ENCODE measurements around the gene ADRB1. TPM values are rescaled to one million over a fixed set of nuclear protein-coding genes. Genes with fewer than 3 reads are reported as not detected.

ADRB1 gene
- total RNA-seq, 4 donors from 2014 or later = 0.34 to 4.9 (median 2.8) TPM

DNA sequence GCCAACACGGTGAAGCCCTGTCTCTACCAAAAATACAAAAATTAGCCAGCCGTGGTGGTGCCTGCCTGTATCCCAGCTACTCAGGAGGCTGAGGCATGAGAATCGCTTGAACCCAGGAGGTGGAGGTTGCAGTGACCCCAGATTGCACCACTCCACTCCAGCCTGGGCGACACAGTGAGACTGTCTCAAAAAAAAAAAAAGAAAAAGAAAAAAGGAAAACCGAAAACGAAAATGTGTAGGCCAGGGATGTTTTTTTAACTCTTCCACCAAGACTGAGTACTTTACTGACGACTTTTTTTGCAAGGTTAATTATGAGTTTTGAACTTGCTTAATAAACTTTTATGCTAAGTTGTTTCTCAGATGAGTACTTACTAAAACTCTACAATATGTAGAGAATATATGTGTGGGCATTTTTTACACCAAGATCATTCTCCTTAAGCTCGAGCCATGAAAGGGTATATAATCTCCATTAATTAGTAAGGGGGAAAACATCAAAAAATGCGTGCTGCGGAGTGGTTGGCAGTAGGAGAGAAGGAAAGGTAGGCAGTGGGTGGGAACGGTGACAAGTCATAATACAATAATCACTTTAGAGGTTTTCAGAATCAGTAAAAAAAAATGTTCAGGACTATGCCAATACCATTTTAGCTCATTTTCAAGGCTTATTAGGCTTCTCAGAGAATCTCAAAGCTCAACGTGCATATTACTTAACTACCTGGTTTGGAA, 8.6 kb upstream of the ADRB1 start:
- TF ChIP-seq, protein P1, sequence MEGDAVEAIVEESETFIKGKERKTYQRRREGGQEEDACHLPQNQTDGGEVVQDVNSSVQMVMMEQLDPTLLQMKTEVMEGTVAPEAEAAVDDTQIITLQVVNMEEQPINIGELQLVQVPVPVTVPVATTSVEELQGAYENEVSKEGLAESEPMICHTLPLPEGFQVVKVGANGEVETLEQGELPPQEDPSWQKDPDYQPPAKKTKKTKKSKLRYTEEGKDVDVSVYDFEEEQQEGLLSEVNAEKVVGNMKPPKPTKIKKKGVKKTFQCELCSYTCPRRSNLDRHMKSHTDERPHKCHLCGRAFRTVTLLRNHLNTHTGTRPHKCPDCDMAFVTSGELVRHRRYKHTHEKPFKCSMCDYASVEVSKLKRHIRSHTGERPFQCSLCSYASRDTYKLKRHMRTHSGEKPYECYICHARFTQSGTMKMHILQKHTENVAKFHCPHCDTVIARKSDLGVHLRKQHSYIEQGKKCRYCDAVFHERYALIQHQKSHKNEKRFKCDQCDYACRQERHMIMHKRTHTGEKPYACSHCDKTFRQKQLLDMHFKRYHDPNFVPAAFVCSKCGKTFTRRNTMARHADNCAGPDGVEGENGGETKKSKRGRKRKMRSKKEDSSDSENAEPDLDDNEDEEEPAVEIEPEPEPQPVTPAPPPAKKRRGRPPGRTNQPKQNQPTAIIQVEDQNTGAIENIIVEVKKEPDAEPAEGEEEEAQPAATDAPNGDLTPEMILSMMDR (IDR thresholded peaks at IDR 0.05; ENCODE audit: low read depth) = no peak

DNA sequence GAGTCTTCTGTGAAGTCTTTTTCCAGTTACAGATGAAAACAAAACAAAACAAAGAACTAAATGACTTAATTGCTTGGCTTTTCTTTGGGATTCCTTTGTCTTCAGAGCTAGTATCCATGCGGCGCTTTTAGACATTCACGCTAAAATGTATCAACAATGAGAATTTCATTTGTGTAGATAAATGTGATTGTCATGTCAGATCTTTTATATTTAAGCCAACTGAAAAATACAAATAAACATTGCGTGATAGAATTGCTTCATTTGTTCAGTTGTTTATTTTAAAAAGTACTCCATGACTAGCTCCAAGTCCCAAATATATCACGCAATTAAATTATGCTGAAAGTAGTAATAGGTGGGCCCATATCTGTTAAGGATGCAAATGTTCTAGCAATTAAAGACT, 7.9 kb upstream of the ADRB1 start:
- TF ChIP-seq, protein P1 (IDR thresholded peaks at IDR 0.05; ENCODE audit: low read depth) = no peak

- TF ChIP-seq, protein P1 (IDR thresholded peaks at IDR 0.05; ENCODE audit: low read depth) = no peak
Observed at GRCh38 chr10:114038819-114039218, 4.8 kb upstream of the ADRB1 start.

DNA sequence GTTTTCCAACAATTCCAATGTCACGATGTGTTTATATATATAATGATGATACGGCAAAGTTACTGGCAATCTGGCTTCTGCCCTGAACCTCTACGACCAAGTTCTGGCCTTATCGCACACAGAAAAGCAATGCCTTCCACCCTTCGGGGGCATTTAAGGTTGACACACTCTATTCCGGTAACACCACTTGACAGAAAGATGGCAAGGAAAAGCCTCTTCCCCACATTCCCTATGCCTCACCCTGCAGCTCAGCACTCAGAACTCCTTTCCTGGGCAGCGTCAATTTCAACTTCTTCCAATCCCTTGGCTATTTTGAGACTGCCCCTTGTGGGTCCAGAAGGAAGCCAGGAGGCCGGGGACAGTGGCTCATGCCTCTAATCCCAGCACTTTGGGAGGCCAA, 2.5 kb upstream of the ADRB1 start:
- TF ChIP-seq, protein P1 (IDR thresholded peaks at IDR 0.05; ENCODE audit: low read depth) = no peak

DNA sequence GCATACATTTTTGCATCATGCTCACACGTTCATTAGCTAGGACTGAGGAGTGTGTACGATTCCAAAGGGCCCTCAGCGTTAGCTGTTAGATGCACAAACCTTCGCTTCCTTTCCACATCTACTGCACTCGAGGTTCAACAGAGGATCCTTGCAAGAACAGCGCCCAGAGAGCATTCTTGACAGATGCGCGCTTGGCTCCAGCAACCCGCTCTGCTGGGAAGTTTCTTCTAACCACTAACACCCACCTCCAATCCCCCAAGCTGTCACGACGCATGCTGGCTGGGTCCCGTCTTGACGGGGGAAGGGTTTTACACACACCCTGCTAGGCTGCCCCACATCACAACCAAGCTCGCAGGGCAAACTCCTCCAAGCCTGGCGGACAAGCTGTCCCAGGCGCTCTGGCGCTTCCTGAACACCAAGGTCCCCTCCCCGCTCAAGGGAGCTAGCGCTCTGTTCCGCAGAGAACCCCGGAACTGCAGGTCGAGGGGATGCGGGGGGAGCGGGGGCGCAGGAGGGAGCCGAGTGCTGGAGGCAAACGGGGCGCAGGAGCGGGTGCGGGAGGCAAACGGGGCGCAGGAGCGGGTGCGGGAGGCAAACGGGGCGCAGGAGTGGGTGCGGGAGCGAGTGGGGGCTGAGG, 653 bp upstream of the ADRB1 start:
- TF ChIP-seq, protein P1 (IDR thresholded peaks at IDR 0.05; ENCODE audit: low read depth) = no peak

- TF ChIP-seq, protein P1 (IDR thresholded peaks at IDR 0.05; ENCODE audit: low read depth) = no peak
Observed at GRCh38 chr10:114044247-114045135, 825 bp downstream of the ADRB1 start.
